Naive thymus-derived CD4-positive, alpha-beta T cell (primary cell): ENCODE results near the gene ITGB3BP. TPM values are rescaled to one million over a fixed set of nuclear protein-coding genes. Genes with fewer than 3 reads are reported as not detected.

Source experiments
- ATAC-seq: fragments of 150-1000 bp; cut with Tn5 transposase; 2 replicates; pipeline ENCODE4 v1.10.0; 2021; ENCODE audit warnings: mild to moderate bottlenecking, moderate library complexity
- CTCF ChIA-PET: fragments of 350-600 bp; sonication (Branson Sonifier 250); formaldehyde crosslinking; loops from one replicate; lab custom pipeline; 2021; ENCODE audit warnings: antibody characterized with exemption; lab: Charles Lee
- POLR2A ChIA-PET: fragments of 350-600 bp; sonication (Branson Sonifier 250); formaldehyde crosslinking; loops from one replicate; lab custom pipeline; 2021; ENCODE audit warnings: antibody characterized with exemption, inconsistent platforms; lab: Charles Lee
- DNase-seq, 9 donors: peaks; one replicate each; pipeline versions ENCODE4 v3.0.0 to v3.0.0-alpha.2; 2020 to 2022; ENCODE audit warnings: mixed read lengths in 1 of 9
- H3K27ac ChIP-seq: one replicate; pipeline ENCODE4 v1.7.0; 2013; ENCODE audit warnings: mild to moderate bottlenecking, low read depth, low read length, moderate library complexity
- H3K27me3 ChIP-seq, 2 donors: one replicate each; pipeline ENCODE4 v1.7.0; 2013; ENCODE audit warnings: low read length in 2 of 2, mild to moderate bottlenecking in 2 of 2, moderate library complexity in 2 of 2; ENCODE audit not compliant: control insufficient read depth in 2 of 2, insufficient read depth in 2 of 2
- H3K36me3 ChIP-seq, 3 experiments: 1 replicate in 2 of 3; 2 replicates in 1 of 3; pipeline ENCODE4 v1.7.0; 2013; ENCODE audit warnings: low read length in 3 of 3, mild to moderate bottlenecking in 3 of 3, moderate library complexity in 1 of 3; ENCODE audit not compliant: insufficient read depth in 3 of 3, control insufficient read depth in 2 of 3
- H3K4me1 ChIP-seq, 2 donors: one replicate each; pipeline ENCODE4 v1.7.0; 2013; ENCODE audit warnings: low read length in 2 of 2, mild to moderate bottlenecking in 2 of 2, moderate library complexity in 1 of 2; ENCODE audit not compliant: control insufficient read depth in 2 of 2, insufficient read depth in 2 of 2
- H3K4me3 ChIP-seq: 2 replicates; pipeline ENCODE4 v1.7.0; 2013; ENCODE audit warnings: mild to moderate bottlenecking, low read length
- H3K9me3 ChIP-seq, 3 experiments: 1 replicate in 2 of 3; 2 replicates in 1 of 3; pipeline ENCODE4 v1.7.0; 2013; ENCODE audit warnings: low read length in 3 of 3; ENCODE audit not compliant: control insufficient read depth in 2 of 3
- H3K27ac Mint-ChIP-seq, 9 donors: one replicate each; pipeline ENCODE4 v1.8.0; 2020 to 2022; ENCODE audit warnings: mixed read lengths in 9 of 9, mild to moderate bottlenecking in 8 of 9, moderate library complexity in 5 of 9, inconsistent platforms in 2 of 9
- H3K27me3 Mint-ChIP-seq, 5 donors: one replicate each; pipeline ENCODE4 v1.8.0; 2021 to 2022; ENCODE audit warnings: mixed read lengths in 5 of 5, mild to moderate bottlenecking in 1 of 5
- H3K36me3 Mint-ChIP-seq, 5 donors: one replicate each; pipeline ENCODE4 v1.8.0; 2020 to 2022; ENCODE audit warnings: mixed read lengths in 5 of 5, mild to moderate bottlenecking in 3 of 5, inconsistent platforms in 1 of 5
- H3K4me1 Mint-ChIP-seq, 7 donors: one replicate each; pipeline ENCODE4 v1.8.0; 2020 to 2022; ENCODE audit warnings: mixed read lengths in 7 of 7, mild to moderate bottlenecking in 3 of 7, inconsistent platforms in 1 of 7
- H3K4me3 Mint-ChIP-seq, 10 donors: one replicate each; pipeline ENCODE4 v1.8.0; 2020 to 2022; ENCODE audit warnings: mild to moderate bottlenecking in 10 of 10, mixed read lengths in 10 of 10, moderate library complexity in 6 of 10, inconsistent platforms in 2 of 10
- H3K9me3 Mint-ChIP-seq, 11 donors: one replicate each; pipeline ENCODE4 v1.8.0; 2020 to 2022; ENCODE audit warnings: mixed read lengths in 11 of 11, mild to moderate bottlenecking in 4 of 11, inconsistent platforms in 1 of 11, moderate library complexity in 1 of 11
- intact Hi-C, 2 donors: fragments of 100-400 bp; cut with micrococcal nuclease; formaldehyde crosslinking; loops; one replicate each; pipeline ENCODE4 v1.15.1; 2023
- polyA plus RNA-seq, 2 donors: library from polyadenylated mRNA; unstranded; fragments of 300-500 nt; fragmentation: Illumina TruSeq; gene quantifications; one replicate each; pipeline ENCODE4 v1.2.3, GENCODE V29; 2021
- total RNA-seq, 6 experiments: library from RNA in 5 of 6; stranded (reverse) in 5 of 6; gene quantifications; 1 replicate in 5 of 6; 2 replicates in 1 of 6; pipeline ENCODE4 v1.2.3 and lab custom pipeline; 2021 to 2026

Gene ITGB3BP
- total and polyA plus RNA-seq, 7 experiments from 2014 or later = 16.5 to 52.6 (median 24.6) TPM

GRCh38 chr1:63407002-63407401 is 116.0 kb downstream of the ITGB3BP start:
- H3K4me1 ChIP-seq = no peaks in the 10 kb centered on the region
- no peak overlapping the region for H3K27ac ChIP-seq
- no peak for ATAC-seq
- H3K27ac Mint-ChIP-seq = no peak overlapping the region
- no peaks in the 10 kb centered on the region for H3K9me3 Mint-ChIP-seq
- CTCF ChIA-PET = no interaction called here
- DNase-seq = no peak
- no peaks in the 10 kb centered on the region for H3K27me3 ChIP-seq
- POLR2A ChIA-PET = no interaction called here
- intact Hi-C loops = no loop called here
- H3K4me3 ChIP-seq = no peak overlapping the region
- peaks cover 0 to 61% (median 46%) of the 10 kb centered on the region in 5 donors for H3K36me3 Mint-ChIP-seq
- H3K36me3 ChIP-seq = peaks cover 0 to 28% (median 11%) of the 10 kb centered on the region in 3 experiments
- H3K27me3 Mint-ChIP-seq = no peaks in the 10 kb centered on the region
- H3K9me3 ChIP-seq = no peaks in the 10 kb centered on the region
- H3K4me1 Mint-ChIP-seq = peaks cover 0 to 5% (median 0%) of the 10 kb centered on the region in 7 donors
- no peak overlapping the region for H3K4me3 Mint-ChIP-seq

- Histone ChIP-seq H3K36me3 (peaks cover 0 to 23% (median 6%) of the 10 kb centered on the region in 3 experiments), H3K27me3 (no peaks in the 10 kb centered on the region), H3K9me3 (no peaks in the 10 kb centered on the region), H3K4me3 (no peak overlapping the region), H3K4me1 (no peaks in the 10 kb centered on the region), H3K27ac (no peak overlapping the region)
- peaks cover 0 to 58% (median 42%) of the 10 kb centered on the region in 5 donors for H3K36me3 Mint-ChIP-seq
- intact Hi-C loops = no loop called here
- ATAC-seq (no peak), DNase-seq (no peak)
- peaks cover 0 to 5% (median 0%) of the 10 kb centered on the region in 7 donors for H3K4me1 Mint-ChIP-seq
- H3K9me3 Mint-ChIP-seq = no peaks in the 10 kb centered on the region
- H3K4me3 Mint-ChIP-seq = no peak overlapping the region
- POLR2A ChIA-PET = interaction anchor here (0.7 kb wide), 1 partner anchor 75 kb away, joined by 3 read pairs; no protein-coding TSS in a partner anchor
- no peaks in the 10 kb centered on the region for H3K27me3 Mint-ChIP-seq
- no peak overlapping the region for H3K27ac Mint-ChIP-seq
- CTCF ChIA-PET = no interaction called here
These were observed 117.0 kb downstream of the ITGB3BP start for GRCh38 chr1:63405987-63406386.

- ATAC-seq = no peak
- H3K27me3 Mint-ChIP-seq = no peaks in the 10 kb centered on the region
These were observed 118.0 kb downstream of the ITGB3BP start for GRCh38 chr1:63405021-63405420.

GRCh38 chr1:63403386-63403785 is 119.6 kb downstream of the ITGB3BP start:
- no peaks in the 10 kb centered on the region for H3K9me3 Mint-ChIP-seq
- H3K9me3 ChIP-seq = no peaks in the 10 kb centered on the region
- no peaks in the 10 kb centered on the region for H3K27me3 Mint-ChIP-seq
- H3K4me1 ChIP-seq = no peaks in the 10 kb centered on the region
- peaks cover 0 to 28% (median 6%) of the 10 kb centered on the region in 3 experiments for H3K36me3 ChIP-seq
- intact Hi-C loops = no loop called here
- peaks cover 0 to 65% (median 42%) of the 10 kb centered on the region in 5 donors for H3K36me3 Mint-ChIP-seq
- ATAC-seq = peak; percentile 70
- DNase-seq = no peak
- no peaks in the 10 kb centered on the region for H3K27me3 ChIP-seq
- ChIA-PET CTCF (no interaction called here), POLR2A (no interaction called here)
- H3K27ac Mint-ChIP-seq = no peak overlapping the region
- peaks cover 0 to 5% (median 0%) of the 10 kb centered on the region in 7 donors for H3K4me1 Mint-ChIP-seq
- no peak overlapping the region for H3K27ac ChIP-seq
- H3K4me3 Mint-ChIP-seq = no peak overlapping the region
- no peak overlapping the region for H3K4me3 ChIP-seq

More at GRCh38 chr1:63405021-63405420, 118.0 kb downstream of the ITGB3BP start:
- ChIA-PET POLR2A (interaction anchor here (0.7 kb wide), 1 partner anchor 74 kb away, joined by 3 read pairs; no protein-coding TSS in a partner anchor), CTCF (interaction anchor here (0.6 kb wide), 1 partner anchor 16 kb away, joined by 3 read pairs; no protein-coding TSS in a partner anchor)
- Mint-ChIP-seq H3K4me1 (peaks cover 0 to 5% (median 0%) of the 10 kb centered on the region in 7 donors), H3K4me3 (no peak overlapping the region), H3K9me3 (no peaks in the 10 kb centered on the region), H3K27ac (peak overlapping the region in 1 of 9 donors; percentile 18), H3K36me3 (peaks cover 0 to 62% (median 41%) of the 10 kb centered on the region in 5 donors)
- H3K9me3 ChIP-seq = no peaks in the 10 kb centered on the region
- H3K4me1 ChIP-seq = no peaks in the 10 kb centered on the region
- H3K4me3 ChIP-seq = no peak overlapping the region
- H3K27ac ChIP-seq = no peak overlapping the region
- intact Hi-C loops = no loop called here
- H3K27me3 ChIP-seq = no peaks in the 10 kb centered on the region
- DNase-seq = no peak
- peaks cover 0 to 23% (median 6%) of the 10 kb centered on the region in 3 experiments for H3K36me3 ChIP-seq

- CTCF ChIA-PET = no interaction called here
- H3K4me3 ChIP-seq = no peak overlapping the region
- intact Hi-C loops = no loop called here
- Mint-ChIP-seq H3K4me1 (peaks cover 0 to 5% (median 0%) of the 10 kb centered on the region in 7 donors), H3K27me3 (no peaks in the 10 kb centered on the region), H3K4me3 (no peak overlapping the region), H3K9me3 (no peaks in the 10 kb centered on the region), H3K27ac (no peak overlapping the region), H3K36me3 (peaks cover 0 to 64% (median 32%) of the 10 kb centered on the region in 5 donors)
- no peak overlapping the region for H3K27ac ChIP-seq
- peaks cover 0 to 34% (median 6%) of the 10 kb centered on the region in 3 experiments for H3K36me3 ChIP-seq
- no peaks in the 10 kb centered on the region for H3K27me3 ChIP-seq
- POLR2A ChIA-PET = no interaction called here
- H3K9me3 ChIP-seq = no peaks in the 10 kb centered on the region
- no peaks in the 10 kb centered on the region for H3K4me1 ChIP-seq
- no peak for ATAC-seq
- no peak for DNase-seq
These were observed 121.1 kb downstream of the ITGB3BP start for GRCh38 chr1:63401945-63402344.

Other genes with a start within 250 kb of the ITGB3BP start
- not detected for gene FOXD3, start 200.7 kb downstream of the ITGB3BP start, total RNA-seq
- gene FOXD3, start 200.7 kb downstream of the ITGB3BP start, polyA plus RNA-seq = not detected
- gene ALG6, start 155.6 kb downstream of the ITGB3BP start, total RNA-seq = 10 to 100 TPM; 16.1 to 29.8 (median 27.3) TPM
- gene ALG6, start 155.6 kb downstream of the ITGB3BP start, polyA plus RNA-seq = 10 to 100 TPM; 21.0 to 25.1 TPM
- gene EFCAB7, start 300 bp upstream of the ITGB3BP start, total RNA-seq = 10 to 100 TPM in 1 of 5 experiments, 1 to 10 TPM in 4; 4.1 to 13.5 (median 9.2) TPM
- gene EFCAB7, start 300 bp upstream of the ITGB3BP start, polyA plus RNA-seq = 1 to 10 TPM; 3.7 to 5.2 TPM
- 10 to 100 TPM; 11.9 to 57.2 (median 16.1) TPM for gene PGM1, start 70.2 kb upstream of the ITGB3BP start, total RNA-seq
- gene PGM1, start 70.2 kb upstream of the ITGB3BP start, polyA plus RNA-seq = 10 to 100 TPM; 26.9 to 31.9 TPM